Mesenchymal stem cell (in vitro differentiated cells and primary cell): ENCODE data around the gene SEMA4D.

Experiments used
- DNase-seq: peaks from one replicate; pipeline ENCODE4 v3.0.0-alpha.2; 2013
- H2AFZ ChIP-seq: one replicate; pipeline ENCODE4 v1.6.1; 2013; ENCODE audit warnings: low read depth, mild to moderate bottlenecking, control low read depth, inconsistent platforms, low read length, moderate library complexity
- H2AK5ac ChIP-seq: 2 replicates; pipeline ENCODE4 v1.6.1; 2013; ENCODE audit warnings: low read length, moderate library complexity, mild to moderate bottlenecking, inconsistent platforms; ENCODE audit not compliant: severe bottlenecking
- H2BK120ac ChIP-seq: one replicate; pipeline ENCODE4 v1.6.1; 2013; ENCODE audit warnings: low read depth, mild to moderate bottlenecking, inconsistent platforms, low read length, moderate library complexity
- H2BK12ac ChIP-seq, 2 experiments: one replicate each; pipeline ENCODE4 v1.6.1; 2013; ENCODE audit warnings: inconsistent platforms in 2 of 2, low read length in 2 of 2, mild to moderate bottlenecking in 2 of 2, moderate library complexity in 2 of 2, control low read depth in 1 of 2
- H2BK15ac ChIP-seq: one replicate; pipeline ENCODE4 v1.6.1; 2013; ENCODE audit warnings: mild to moderate bottlenecking, low read depth, inconsistent platforms; ENCODE audit not compliant: poor library complexity, severe bottlenecking
- H2BK5ac ChIP-seq: 2 replicates; pipeline ENCODE4 v1.6.1; 2013; ENCODE audit warnings: low read depth, mild to moderate bottlenecking, low read length, control low read depth, inconsistent platforms; ENCODE audit not compliant: poor library complexity, severe bottlenecking
- H3K14ac ChIP-seq, 2 experiments: one replicate each; pipeline ENCODE4 v1.6.1; 2013; ENCODE audit warnings: inconsistent platforms in 2 of 2, low read length in 2 of 2, control low read depth in 1 of 2, mild to moderate bottlenecking in 1 of 2, moderate library complexity in 1 of 2
- H3K18ac ChIP-seq, 2 experiments: one replicate each; pipeline ENCODE4 v1.6.1; 2013; ENCODE audit warnings: inconsistent platforms in 2 of 2, low read length in 2 of 2, control low read depth in 1 of 2, low read depth in 1 of 2, mild to moderate bottlenecking in 1 of 2
- H3K23ac ChIP-seq, 2 experiments: one replicate each; pipeline ENCODE4 v1.6.1; 2013; ENCODE audit warnings: inconsistent platforms in 2 of 2, low read length in 2 of 2, mild to moderate bottlenecking in 2 of 2, moderate library complexity in 2 of 2, control low read depth in 1 of 2
- H3K27ac ChIP-seq: 2 replicates; pipeline ENCODE4 v1.5.1; 2013; ENCODE audit warnings: mild to moderate bottlenecking, moderate library complexity, low read length, control low read depth, inconsistent platforms; ENCODE audit not compliant: poor library complexity, severe bottlenecking
- H3K27me3 ChIP-seq, 2 experiments: 2 replicates each; pipeline versions ENCODE4 v1.6.1 to v1.7.0; 2013; ENCODE audit warnings: low read length in 2 of 2, mild to moderate bottlenecking in 2 of 2, moderate library complexity in 2 of 2, control low read depth in 1 of 2, inconsistent platforms in 1 of 2; ENCODE audit not compliant: control insufficient read depth in 1 of 2, insufficient read depth in 1 of 2
- H3K36me3 ChIP-seq, 2 experiments: 2 replicates each; pipeline versions ENCODE4 v1.6.1 to v1.7.0; 2013; ENCODE audit warnings: low read length in 2 of 2, control low read depth in 1 of 2, inconsistent platforms in 1 of 2, low read depth in 1 of 2, mild to moderate bottlenecking in 1 of 2; ENCODE audit not compliant: insufficient read depth in 2 of 2, control insufficient read depth in 1 of 2
- H3K4ac ChIP-seq, 2 experiments: one replicate each; pipeline ENCODE4 v1.6.1; 2013; ENCODE audit warnings: inconsistent platforms in 2 of 2, low read length in 2 of 2, mild to moderate bottlenecking in 2 of 2, moderate library complexity in 2 of 2, control low read depth in 1 of 2, low read depth in 1 of 2
- H3K4me1 ChIP-seq: 2 replicates; pipeline ENCODE4 v1.6.1; 2013; ENCODE audit warnings: low read depth, low read length, control low read depth; ENCODE audit not compliant: control insufficient read depth, insufficient read depth
- H3K4me2 ChIP-seq: 2 replicates; pipeline ENCODE4 v1.6.1; 2013; ENCODE audit warnings: low read length, mild to moderate bottlenecking, inconsistent platforms; ENCODE audit not compliant: poor library complexity, severe bottlenecking
- H3K4me3 ChIP-seq, 2 experiments: 2 replicates each; pipeline versions ENCODE4 v1.5.1 to v1.7.0; 2013; ENCODE audit warnings: low read length in 2 of 2, mild to moderate bottlenecking in 2 of 2, control low read depth in 1 of 2, low read depth in 1 of 2; ENCODE audit not compliant: insufficient read depth in 1 of 2
- H3K79me1 ChIP-seq: replicated peaks from 2 replicates; pipeline ENCODE4 v1.6.1; 2013; ENCODE audit warnings: mild to moderate bottlenecking, control low read depth, low read length, inconsistent platforms; ENCODE audit not compliant: poor library complexity, severe bottlenecking
- H3K9ac ChIP-seq: 2 replicates; pipeline ENCODE4 v1.7.0; 2013; ENCODE audit warnings: mild to moderate bottlenecking, low read length, moderate library complexity
- H3K9me3 ChIP-seq: 2 replicates; pipeline ENCODE4 v1.7.0; 2013; ENCODE audit warnings: mild to moderate bottlenecking, low read length; ENCODE audit not compliant: control insufficient read depth
- H4K8ac ChIP-seq: one replicate; pipeline ENCODE4 v1.6.1; 2013; ENCODE audit warnings: inconsistent platforms, mild to moderate bottlenecking, low read length, moderate library complexity
- H4K91ac ChIP-seq: one replicate; pipeline ENCODE4 v1.6.1; 2013; ENCODE audit warnings: mild to moderate bottlenecking, low read length, inconsistent platforms
- WGBS: methylation state at CpG from one replicate; pipeline ENCODE4 v1.1.7; 2013; ENCODE audit warnings: mixed read lengths; 5-methylcytosine and 5-hydroxymethylcytosine counted together

SEMA4D gene

DNA sequence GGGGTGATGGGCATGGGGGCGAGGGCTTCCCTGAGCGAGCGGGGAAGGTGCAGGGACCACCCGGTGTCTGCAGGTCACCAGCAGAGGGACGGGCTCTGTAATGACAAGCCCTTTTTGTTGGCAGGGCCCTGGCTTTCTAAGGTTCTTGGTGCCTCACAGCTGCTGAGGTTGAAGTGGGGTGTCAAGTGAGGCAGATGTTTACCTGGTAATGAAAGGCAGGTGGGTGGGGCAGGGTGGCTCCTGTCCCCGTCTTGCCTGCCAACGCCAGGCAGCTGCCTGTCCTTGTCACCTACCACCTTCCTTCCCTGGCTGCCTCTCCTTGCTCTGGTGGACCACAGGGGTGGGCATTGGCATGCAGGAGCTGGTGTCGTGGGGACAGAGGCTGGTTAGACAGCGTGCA lies 41.0 kb upstream of the SEMA4D start:
- Histone ChIP-seq H2BK120ac (no peak overlapping the region), H4K91ac (no peak overlapping the region), H4K8ac (no peak overlapping the region), H3K4ac (no peak overlapping the region), H3K9me3 (no peaks in the 10 kb centered on the region), H2AK5ac (peak overlapping the region; percentile 16), H3K27me3 (peaks cover 0 to 48% of the 10 kb centered on the region in 2 experiments), H3K23ac (no peak overlapping the region), H3K4me2 (no peak overlapping the region), H3K18ac (no peak overlapping the region), H3K4me3 (no peak overlapping the region), H3K9ac (no peak overlapping the region), H2AFZ (no peak overlapping the region), H3K36me3 (no peaks in the 10 kb centered on the region), H3K4me1 (peaks cover 22% of the 10 kb centered on the region), H3K79me1 (no peaks in the 10 kb centered on the region), H3K27ac (no peak overlapping the region), H2BK12ac (no peak overlapping the region), H2BK5ac (no peak overlapping the region), H3K14ac (no peak overlapping the region), H2BK15ac (no peak overlapping the region)
- no peak for DNase-seq
- 96% methylated on average over 9 of the region's 9 CpGs for WGBS

DNA sequence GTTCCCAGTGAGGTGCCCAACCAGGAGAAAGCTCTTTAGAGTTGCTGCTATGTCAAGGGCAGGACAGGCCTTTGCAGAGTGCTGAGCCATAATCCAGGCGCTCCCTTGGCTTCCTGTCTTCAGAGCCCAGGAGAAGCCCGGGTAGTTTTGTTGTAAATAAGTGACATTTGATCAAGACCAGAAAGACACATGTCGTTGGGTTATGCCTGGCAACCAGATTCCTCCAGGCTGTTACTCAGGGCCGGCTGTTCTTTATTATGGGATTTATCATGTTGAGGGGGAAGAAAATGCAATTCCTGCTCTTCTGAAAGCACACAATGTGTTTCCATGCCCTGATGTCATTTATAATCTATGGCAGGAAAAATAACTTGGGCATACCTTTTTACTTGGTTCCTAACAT lies 39.3 kb upstream of the SEMA4D start:
- 41% methylated on average over 3 of the region's 4 CpGs for WGBS
- H3K4me2 ChIP-seq: no peak overlapping the region
- no peak overlapping the region for H3K14ac ChIP-seq

DNA sequence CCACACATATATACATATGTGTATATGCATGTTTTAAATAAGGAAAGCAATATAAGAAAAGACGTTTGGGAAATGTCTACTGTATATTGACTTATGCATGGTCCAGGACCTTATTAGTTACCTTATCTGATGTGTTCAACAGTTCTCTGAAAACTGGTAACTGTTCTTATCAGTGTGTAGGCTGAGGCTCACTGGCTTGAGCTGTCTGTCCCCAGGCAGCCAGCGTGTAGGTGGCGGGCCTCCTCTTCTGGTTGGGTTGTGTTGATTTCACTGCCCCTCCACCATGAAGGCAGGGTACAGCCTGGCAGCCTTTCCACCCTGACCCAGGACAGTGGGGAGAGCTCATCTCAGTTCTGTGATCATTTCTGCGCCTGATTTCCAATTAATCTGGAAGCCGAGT lies 38.7 kb upstream of the SEMA4D start:
- Histone ChIP-seq H2BK15ac (no peak overlapping the region), H4K91ac (no peak overlapping the region), H3K27ac (no peak overlapping the region), H3K4me3 (no peak overlapping the region), H2BK12ac (no peak overlapping the region), H2BK5ac (no peak overlapping the region), H3K36me3 (no peaks in the 10 kb centered on the region), H3K9ac (no peak overlapping the region), H3K23ac (no peak overlapping the region), H3K14ac (no peak overlapping the region), H3K4me2 (no peak overlapping the region), H2AK5ac (no peak overlapping the region), H3K18ac (no peak overlapping the region), H3K4me1 (peaks cover 25% of the 10 kb centered on the region), H3K27me3 (peaks cover 0 to 49% of the 10 kb centered on the region in 2 experiments), H3K79me1 (no peaks in the 10 kb centered on the region), H3K9me3 (no peaks in the 10 kb centered on the region), H2BK120ac (no peak overlapping the region), H3K4ac (no peak overlapping the region), H4K8ac (no peak overlapping the region), H2AFZ (no peak overlapping the region)
- 88% methylated on average over 5 of the region's 5 CpGs for whole genome bisulfite sequencing
- DNase-seq: no peak

More for the DNA sequence above, 39.3 kb upstream of the SEMA4D start:
- H2BK12ac ChIP-seq: no peak overlapping the region
- H3K4me1 ChIP-seq: peaks cover 25% of the 10 kb centered on the region
- no peak overlapping the region for H3K23ac ChIP-seq
- no peaks in the 10 kb centered on the region for H3K36me3 ChIP-seq
- H2AK5ac ChIP-seq: no peak overlapping the region
- H3K27ac ChIP-seq: no peak overlapping the region
- H3K4ac ChIP-seq: no peak overlapping the region
- no peak overlapping the region for H3K9ac ChIP-seq
- no peak overlapping the region for H4K8ac ChIP-seq
- no peak overlapping the region for H2BK5ac ChIP-seq
- no peaks in the 10 kb centered on the region for H3K9me3 ChIP-seq
- no peak overlapping the region for H2BK120ac ChIP-seq
- no peak overlapping the region for H3K4me3 ChIP-seq
- no peak for DNase-seq
- no peaks in the 10 kb centered on the region for H3K79me1 ChIP-seq
- H2AFZ ChIP-seq: no peak overlapping the region
- H4K91ac ChIP-seq: no peak overlapping the region
- H3K27me3 ChIP-seq: peaks cover 0 to 50% of the 10 kb centered on the region in 2 experiments
- no peak overlapping the region for H2BK15ac ChIP-seq
- no peak overlapping the region for H3K18ac ChIP-seq

GRCh38 chr9:89536145-89536574 lies 38.2 kb upstream of the SEMA4D start:
- Histone ChIP-seq H3K18ac (no peak overlapping the region), H2AFZ (no peak overlapping the region), H3K27me3 (peaks cover 0 to 47% of the 10 kb centered on the region in 2 experiments), H2AK5ac (no peak overlapping the region), H3K9me3 (no peaks in the 10 kb centered on the region), H3K14ac (no peak overlapping the region), H4K8ac (no peak overlapping the region), H3K79me1 (no peaks in the 10 kb centered on the region), H3K4me3 (no peak overlapping the region), H4K91ac (no peak overlapping the region), H3K4me1 (peaks cover 23% of the 10 kb centered on the region), H2BK120ac (no peak overlapping the region), H2BK12ac (no peak overlapping the region), H3K23ac (no peak overlapping the region), H3K27ac (no peak overlapping the region), H3K4ac (no peak overlapping the region), H3K9ac (no peak overlapping the region), H3K4me2 (no peak overlapping the region), H3K36me3 (no peaks in the 10 kb centered on the region), H2BK15ac (no peak overlapping the region), H2BK5ac (no peak overlapping the region)
- WGBS: 100% methylated on average over 1 of the region's 5 CpGs
- no peak for DNase-seq
